ENCODE measurements around the gene KIF1C.

DNA sequence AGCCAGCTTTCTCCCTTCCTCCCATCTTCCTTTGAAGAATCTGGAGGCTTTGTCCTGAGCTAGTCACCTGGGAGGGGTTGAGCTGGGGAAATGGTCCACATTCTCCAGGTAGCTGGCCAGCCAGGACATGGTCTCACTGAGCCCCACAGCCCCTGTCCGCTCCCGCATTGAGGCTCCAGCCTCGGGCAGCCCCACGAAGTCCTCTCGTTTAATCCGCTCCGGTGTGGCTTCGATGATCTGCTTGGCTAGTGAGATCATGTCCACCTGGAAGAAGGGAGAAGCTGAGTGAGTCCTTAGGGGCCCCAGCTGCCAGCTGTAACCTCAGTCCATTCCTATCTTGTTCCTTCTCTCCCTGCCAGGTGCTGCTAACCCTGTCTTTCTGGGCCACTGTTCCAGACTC, 27.5 kb upstream of the KIF1C start:
- TF ChIP-seq, protein P1, sequence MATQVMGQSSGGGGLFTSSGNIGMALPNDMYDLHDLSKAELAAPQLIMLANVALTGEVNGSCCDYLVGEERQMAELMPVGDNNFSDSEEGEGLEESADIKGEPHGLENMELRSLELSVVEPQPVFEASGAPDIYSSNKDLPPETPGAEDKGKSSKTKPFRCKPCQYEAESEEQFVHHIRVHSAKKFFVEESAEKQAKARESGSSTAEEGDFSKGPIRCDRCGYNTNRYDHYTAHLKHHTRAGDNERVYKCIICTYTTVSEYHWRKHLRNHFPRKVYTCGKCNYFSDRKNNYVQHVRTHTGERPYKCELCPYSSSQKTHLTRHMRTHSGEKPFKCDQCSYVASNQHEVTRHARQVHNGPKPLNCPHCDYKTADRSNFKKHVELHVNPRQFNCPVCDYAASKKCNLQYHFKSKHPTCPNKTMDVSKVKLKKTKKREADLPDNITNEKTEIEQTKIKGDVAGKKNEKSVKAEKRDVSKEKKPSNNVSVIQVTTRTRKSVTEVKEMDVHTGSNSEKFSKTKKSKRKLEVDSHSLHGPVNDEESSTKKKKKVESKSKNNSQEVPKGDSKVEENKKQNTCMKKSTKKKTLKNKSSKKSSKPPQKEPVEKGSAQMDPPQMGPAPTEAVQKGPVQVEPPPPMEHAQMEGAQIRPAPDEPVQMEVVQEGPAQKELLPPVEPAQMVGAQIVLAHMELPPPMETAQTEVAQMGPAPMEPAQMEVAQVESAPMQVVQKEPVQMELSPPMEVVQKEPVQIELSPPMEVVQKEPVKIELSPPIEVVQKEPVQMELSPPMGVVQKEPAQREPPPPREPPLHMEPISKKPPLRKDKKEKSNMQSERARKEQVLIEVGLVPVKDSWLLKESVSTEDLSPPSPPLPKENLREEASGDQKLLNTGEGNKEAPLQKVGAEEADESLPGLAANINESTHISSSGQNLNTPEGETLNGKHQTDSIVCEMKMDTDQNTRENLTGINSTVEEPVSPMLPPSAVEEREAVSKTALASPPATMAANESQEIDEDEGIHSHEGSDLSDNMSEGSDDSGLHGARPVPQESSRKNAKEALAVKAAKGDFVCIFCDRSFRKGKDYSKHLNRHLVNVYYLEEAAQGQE (IDR thresholded peaks at IDR 0.05), result no peak
- TF ChIP-seq, protein P2, sequence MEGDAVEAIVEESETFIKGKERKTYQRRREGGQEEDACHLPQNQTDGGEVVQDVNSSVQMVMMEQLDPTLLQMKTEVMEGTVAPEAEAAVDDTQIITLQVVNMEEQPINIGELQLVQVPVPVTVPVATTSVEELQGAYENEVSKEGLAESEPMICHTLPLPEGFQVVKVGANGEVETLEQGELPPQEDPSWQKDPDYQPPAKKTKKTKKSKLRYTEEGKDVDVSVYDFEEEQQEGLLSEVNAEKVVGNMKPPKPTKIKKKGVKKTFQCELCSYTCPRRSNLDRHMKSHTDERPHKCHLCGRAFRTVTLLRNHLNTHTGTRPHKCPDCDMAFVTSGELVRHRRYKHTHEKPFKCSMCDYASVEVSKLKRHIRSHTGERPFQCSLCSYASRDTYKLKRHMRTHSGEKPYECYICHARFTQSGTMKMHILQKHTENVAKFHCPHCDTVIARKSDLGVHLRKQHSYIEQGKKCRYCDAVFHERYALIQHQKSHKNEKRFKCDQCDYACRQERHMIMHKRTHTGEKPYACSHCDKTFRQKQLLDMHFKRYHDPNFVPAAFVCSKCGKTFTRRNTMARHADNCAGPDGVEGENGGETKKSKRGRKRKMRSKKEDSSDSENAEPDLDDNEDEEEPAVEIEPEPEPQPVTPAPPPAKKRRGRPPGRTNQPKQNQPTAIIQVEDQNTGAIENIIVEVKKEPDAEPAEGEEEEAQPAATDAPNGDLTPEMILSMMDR (IDR thresholded peaks at IDR 0.05; ENCODE audit: low read depth, low read length, missing input control), result no peak
- TF ChIP-seq, protein P3, sequence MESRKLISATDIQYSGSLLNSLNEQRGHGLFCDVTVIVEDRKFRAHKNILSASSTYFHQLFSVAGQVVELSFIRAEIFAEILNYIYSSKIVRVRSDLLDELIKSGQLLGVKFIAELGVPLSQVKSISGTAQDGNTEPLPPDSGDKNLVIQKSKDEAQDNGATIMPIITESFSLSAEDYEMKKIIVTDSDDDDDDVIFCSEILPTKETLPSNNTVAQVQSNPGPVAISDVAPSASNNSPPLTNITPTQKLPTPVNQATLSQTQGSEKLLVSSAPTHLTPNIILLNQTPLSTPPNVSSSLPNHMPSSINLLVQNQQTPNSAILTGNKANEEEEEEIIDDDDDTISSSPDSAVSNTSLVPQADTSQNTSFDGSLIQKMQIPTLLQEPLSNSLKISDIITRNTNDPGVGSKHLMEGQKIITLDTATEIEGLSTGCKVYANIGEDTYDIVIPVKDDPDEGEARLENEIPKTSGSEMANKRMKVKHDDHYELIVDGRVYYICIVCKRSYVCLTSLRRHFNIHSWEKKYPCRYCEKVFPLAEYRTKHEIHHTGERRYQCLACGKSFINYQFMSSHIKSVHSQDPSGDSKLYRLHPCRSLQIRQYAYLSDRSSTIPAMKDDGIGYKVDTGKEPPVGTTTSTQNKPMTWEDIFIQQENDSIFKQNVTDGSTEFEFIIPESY (IDR thresholded peaks at IDR 0.05), result no peak
- TF ChIP-seq TAF1 (conservative IDR thresholded peaks at IDR 0.05) (no peak), JUND (IDR thresholded peaks at IDR 0.05) (no peak), RAD21 (IDR thresholded peaks at IDR 0.05) (no peak), EGR1 (IDR thresholded peaks at IDR 0.05; ENCODE audit: low read depth in 2 of 2) (no peak), RXRA (IDR thresholded peaks at IDR 0.05) (no peak)
- TF ChIP-seq, protein P4, sequence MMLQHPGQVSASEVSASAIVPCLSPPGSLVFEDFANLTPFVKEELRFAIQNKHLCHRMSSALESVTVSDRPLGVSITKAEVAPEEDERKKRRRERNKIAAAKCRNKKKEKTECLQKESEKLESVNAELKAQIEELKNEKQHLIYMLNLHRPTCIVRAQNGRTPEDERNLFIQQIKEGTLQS (IDR thresholded peaks at IDR 0.05), result no peak
- TF ChIP-seq, protein P5, sequence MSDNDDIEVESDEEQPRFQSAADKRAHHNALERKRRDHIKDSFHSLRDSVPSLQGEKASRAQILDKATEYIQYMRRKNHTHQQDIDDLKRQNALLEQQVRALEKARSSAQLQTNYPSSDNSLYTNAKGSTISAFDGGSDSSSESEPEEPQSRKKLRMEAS (IDR thresholded peaks at IDR 0.05), result no peak
